Measurements from ENCODE around the gene FAM227B.

The FAM227B gene

GRCh38 chr15:49278751-49279150 is 341.9 kb downstream of the FAM227B start:
- TF ChIP-seq TEAD4 (IDR thresholded peaks at IDR 0.05): no peak
- no peak for TF ChIP-seq TCF12 (IDR thresholded peaks at IDR 0.05; ENCODE audit: low read depth)
- TF ChIP-seq TAF1 (IDR thresholded peaks at IDR 0.05; ENCODE audit: low read depth): no peak
- no peak for TF ChIP-seq EGR1 (IDR thresholded peaks at IDR 0.05)
- no peak for TF ChIP-seq FOXM1 (IDR thresholded peaks at IDR 0.05; ENCODE audit: borderline replicate concordance, low read depth)
- no peak for TF ChIP-seq CREB1 (IDR thresholded peaks at IDR 0.05; ENCODE audit: low read depth)
- TF ChIP-seq RAD21 (IDR thresholded peaks at IDR 0.05; ENCODE audit: low read depth): no peak
- TF ChIP-seq EP300 (IDR thresholded peaks at IDR 0.05; ENCODE audit: borderline replicate concordance): no peak
- TF ChIP-seq CEBPB (IDR thresholded peaks at IDR 0.05): no peak
- no peak for TF ChIP-seq USF1 (IDR thresholded peaks at IDR 0.05)
